Measurements from ENCODE around the gene TGFB1.

- TF ChIP-seq GATA2 (IDR thresholded peaks at IDR 0.05; ENCODE audit: low read depth, low read length): no peak
- TF ChIP-seq GATA3 (IDR thresholded peaks at IDR 0.05; ENCODE audit: low read depth, low read length): no peak
Observed at GRCh38 chr19:41304706-41305483, 48.8 kb downstream of the TGFB1 start.

Measured in SH-SY5Y (cell line).